NCI-H1694 (cell line): ENCODE results near the gene MAPK8.

Experiments
- DNase-seq: peaks from one replicate; lab custom pipeline; 2025; lab: John Stamatoyannopoulos, UW

The MAPK8 gene

GRCh38 chr10:48450233-48450740 is 143.8 kb downstream of the MAPK8 start:
- DNase-seq, result no peak

DNA sequence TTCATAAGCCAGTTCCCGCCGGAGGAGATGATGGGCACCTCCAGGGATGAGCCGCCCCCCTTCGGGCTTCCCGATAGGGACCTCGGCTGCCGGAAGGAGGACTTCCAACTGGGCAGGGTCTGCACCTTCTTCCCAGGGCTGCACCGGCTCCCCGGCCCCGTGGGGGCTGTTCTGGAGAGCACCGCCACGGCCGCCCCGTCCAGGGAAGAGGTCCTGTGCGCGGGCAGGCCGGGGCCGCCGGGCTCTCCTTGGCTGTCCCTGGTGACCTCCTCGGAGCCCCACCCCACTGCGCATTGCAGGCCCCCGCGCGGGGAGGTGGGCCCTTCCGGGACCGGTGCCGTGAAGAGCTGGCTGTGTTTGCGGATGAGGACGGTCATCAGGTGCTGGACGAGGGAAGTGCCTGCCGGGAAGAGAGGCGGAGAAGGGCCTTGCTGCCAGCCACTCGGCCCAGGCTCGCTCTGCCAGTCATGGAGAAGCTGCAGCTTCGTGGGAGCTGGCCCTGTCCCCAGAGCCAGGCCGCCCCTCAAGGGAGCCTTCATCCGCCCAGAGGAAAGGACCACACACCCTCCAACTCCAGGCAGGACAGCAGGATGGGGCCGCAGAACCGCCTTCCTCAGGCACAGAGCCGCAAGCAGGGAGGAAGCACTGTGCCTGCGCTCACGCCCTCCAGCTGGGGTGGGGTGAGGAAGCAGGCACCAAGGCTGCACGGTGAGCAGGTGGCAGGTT is 144.4 kb downstream of the MAPK8 start:
- no peak for DNase-seq

GRCh38 chr10:48451969-48452878 is 145.7 kb downstream of the MAPK8 start:
- no peak for DNase-seq

DNA sequence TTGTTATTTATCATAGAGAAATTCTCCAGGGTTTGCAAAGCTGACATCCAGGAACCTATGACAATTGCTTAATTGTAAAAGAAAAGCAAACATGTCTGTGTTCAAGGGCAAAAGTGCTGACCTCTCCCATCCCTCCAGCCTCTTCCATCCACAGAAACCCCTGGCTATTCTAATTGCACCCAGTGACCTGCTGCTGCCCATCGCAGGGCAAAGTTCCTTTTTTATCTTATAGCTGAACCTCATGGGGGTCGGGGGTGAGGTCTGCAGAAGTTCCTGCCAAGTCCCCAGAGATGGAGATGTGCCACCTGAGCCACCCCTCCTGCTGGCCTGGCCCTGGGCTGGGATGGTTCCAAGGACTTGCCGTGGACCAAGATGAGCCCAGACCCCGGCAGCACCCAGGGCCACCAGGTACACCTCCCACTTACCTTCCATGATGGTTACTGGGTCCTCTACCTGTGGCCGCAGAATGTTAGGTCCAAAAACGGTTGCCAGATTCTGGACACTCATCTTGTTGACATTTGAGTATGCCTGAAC is 146.5 kb downstream of the MAPK8 start:
- DNase-seq, result no peak

DNA sequence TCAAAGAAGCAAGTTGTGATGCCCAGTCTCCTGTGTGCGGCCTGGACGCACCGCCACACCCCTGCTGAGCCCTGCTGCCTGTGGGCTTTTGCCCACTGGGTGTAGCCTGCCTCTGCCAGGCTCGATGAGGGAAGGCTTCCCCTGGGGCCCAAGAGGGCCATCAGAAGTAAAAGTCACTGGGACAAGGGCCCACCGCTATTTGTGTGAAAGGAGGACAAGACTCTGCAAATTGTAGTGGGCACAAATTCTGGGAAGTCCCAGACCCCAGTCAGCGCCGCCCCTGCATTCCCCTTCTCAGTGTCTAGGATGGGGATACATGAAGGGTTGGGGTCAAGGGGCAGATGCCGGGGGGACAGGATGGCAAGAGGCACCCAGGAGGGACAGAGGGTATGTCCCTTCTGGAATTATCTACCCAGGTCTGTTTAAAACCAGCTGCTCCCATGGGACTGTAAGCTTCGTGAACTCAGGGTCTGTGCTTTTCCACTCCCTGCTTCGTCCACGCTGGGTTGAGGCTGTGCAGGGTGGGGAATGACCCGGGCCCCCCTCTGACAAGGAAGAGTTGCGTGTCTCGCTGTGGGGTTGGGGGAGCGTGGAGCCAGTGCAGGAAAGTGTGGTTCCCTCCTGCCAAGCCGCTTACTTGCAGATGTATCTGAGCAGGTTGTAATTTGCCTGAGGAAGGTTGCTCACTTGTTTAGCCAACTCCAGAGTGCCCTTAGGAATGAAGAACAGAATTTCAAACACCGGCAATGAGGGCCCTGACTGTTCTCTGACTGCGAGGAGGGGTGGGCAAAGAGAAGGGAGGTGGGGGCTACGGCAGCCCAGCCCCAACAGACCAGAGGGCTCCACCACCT is 147.2 kb downstream of the MAPK8 start:
- DNase-seq, result no peak

DNA sequence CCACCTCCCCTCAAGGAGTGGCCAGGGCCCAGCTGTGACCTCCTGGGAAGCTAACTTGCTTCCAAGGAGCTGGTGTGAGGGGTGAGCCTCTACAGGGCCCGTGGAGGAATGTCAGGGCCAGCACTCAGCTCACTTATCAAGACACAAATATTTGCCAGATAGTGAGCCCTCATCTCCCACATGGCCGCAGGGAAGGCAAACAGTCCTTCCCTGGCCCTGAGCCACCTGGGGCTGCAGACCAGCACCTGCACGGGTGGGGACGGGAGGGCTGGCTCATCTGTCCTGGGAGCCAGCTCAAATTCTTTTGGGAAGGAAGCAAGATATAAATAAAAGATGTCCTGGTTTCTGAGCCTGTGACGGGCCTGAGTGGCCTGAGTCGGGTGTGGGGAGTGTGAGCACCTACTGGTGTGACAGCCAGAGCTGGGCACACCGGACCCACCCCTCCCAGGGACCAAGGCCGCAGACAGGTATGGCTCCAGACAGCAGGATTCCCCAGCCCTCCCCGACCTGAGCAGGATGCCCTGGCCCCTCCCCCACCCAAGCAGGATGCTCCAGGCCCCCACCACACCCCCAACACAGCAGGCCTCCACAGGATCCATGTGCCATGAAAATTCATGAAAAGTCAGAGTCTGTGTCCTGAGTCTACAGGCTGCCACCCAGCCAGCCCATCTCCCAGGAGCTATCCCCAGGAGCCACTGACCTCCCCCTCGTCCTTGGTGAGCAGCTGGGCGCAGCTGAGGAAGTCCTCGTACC is 148.0 kb downstream of the MAPK8 start:
- no peak for DNase-seq

DNA sequence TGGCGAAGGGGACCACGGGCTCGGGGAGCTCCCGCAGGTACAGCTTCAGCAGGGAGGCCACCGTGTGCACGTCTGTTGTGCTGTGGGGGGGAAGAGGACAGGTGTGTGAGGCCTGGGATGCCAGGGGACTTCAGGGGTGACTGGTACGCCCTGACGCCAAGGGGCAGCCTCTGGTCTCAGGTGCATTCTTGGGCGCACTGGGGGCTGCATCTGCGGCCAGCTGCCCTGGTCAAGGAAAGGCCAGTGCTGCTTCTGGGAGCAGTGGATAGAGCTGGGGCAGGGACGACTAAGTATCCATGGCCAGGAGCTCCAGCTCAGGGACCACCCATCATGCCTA is 148.5 kb downstream of the MAPK8 start:
- DNase-seq, result no peak

GRCh38 chr10:48455392-48456151 is 149.1 kb downstream of the MAPK8 start:
- no peak for DNase-seq

DNA sequence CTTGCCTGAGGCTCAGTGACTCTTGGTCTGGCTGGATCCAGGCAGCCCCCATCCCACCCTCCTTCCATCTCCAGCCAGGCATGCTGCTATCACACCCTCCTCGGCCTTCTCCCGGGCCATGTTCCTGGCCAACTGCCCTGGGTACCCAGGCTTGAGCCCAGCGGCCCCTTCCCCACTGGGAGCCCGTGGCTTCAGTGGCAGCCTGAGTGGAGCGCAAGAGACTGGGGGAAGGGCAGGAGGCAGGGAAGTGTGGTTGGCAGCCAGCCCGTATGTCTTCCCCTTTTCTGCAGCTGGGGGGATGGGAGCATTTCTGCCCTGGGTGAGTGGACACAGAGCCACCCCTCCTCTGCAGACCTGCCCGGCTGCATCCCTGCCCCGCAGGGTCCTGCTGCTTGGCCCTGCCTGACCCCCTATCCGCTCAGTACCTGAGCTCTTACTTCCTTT is 149.9 kb downstream of the MAPK8 start:
- DNase-seq, result no peak

DNA sequence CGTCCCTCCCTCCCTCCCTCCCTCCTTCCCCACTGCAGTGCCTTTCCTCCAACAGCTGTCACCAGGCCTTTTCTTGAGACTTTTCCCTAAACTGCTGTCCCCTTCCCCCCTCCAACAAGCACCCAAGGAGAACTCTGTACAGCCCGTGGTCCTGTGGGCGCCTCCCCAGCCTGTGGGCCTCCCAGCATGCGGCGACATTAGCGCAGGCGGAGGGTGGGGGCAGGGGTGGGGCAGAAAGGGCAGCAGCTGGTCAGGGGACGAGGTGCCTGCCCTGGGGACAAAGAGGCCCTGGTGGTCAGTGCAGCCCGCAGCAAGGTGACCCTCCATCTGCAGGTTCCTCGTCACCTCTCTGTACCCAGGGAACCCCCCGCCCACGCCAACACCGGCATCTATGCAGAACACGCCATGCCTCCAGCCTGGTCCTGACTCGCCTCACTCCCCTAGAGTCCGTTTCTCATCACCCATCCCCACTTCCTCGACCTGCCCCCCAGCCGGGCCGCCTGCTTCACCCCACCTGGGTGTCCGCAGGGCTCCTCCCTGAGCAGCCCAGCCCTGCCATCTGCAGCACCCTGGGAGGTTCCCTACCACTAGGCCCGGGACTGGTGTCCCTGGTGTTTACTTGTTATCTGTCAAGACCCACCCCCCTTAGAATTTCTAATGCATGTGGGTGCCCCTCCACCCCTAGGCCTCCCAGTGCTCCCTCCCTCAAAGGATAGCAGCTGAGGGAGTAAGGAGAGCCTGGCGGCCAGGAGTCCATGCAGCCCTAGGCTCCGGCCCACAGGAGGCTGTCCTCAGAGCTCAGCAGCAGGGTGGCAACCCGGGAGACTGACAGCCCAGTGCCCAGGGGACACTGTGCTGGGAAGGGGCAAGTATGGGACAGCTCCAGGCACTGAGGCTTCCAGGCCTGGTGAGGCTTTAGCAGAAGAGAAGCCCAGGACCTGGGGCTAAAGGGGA is 150.6 kb downstream of the MAPK8 start:
- no peak for DNase-seq

DNA sequence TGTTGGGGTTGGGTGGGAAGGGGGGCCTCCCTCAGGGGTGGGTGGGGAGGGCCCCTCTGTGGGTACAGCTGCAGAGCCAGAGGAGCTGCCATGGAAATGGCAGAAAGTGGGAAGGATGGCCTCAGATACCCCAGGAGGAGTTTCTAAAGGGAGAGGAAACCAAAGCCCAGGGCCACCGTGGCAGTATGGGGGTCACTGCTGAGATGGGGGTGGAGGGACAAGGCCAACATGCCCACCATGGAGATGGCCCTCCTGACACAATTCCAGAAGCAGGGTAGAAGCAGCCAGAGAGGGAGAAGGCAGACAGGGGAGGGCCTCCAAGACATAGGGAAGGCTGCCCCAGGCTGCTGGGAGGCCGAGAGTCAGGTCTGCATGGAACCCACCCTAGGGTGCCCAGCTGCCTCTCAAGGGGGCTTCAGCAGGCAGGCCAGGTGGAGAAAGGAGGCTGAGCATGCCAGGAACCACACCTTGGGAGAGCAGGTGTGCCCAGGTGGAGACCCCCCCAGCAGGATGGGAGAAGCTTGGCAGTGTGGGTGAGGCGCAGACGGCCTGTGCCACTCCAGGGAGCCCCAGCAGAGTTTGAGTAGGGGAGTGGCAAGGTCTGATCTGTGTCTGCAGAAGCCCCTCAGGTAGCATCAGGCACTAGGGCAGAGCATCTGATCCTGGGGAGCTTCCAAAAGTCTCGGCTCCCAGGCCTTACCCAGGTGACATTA is 151.6 kb downstream of the MAPK8 start:
- DNase-seq, result no peak

DNA sequence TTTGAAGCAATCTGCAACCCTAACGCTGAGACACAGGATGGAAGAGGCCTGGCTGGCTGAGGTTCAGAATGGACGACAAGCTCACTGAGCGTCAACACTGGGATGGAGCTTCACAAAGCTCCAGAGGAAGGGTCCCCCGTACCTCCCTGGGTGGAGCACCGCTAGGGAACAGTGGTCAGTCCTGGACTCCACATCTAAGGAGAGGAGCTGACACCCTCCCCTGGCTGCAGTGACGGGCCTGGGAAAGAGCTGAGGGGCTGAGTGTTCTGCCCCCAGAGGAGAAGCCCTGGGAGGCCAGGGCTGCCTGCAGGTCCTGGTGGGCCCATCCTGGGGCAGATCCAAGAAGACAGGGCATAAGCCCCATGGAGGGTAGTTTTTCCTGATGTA is 152.2 kb downstream of the MAPK8 start:
- DNase-seq, result no peak

- no peak for DNase-seq
Measured at GRCh38 chr10:48459270-48460150, 153.0 kb downstream of the MAPK8 start.

DNA sequence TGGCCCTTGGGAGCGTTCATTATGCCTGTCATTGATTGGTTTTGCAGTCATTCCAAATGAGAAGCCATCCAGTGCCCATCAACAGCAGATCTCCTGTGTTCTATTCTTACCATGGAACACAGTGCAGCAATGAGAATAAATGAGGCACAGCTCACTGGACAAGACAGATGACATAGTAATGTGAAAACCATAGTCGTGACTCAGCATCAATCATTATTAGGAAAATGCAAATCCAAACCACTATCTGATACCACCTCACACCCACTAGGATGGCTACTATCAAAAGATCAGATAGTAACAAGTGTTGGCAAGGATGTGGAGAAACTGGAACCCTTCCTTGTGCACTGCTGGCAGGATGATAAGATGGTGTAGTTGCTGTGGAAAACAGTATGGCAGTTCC is 153.7 kb downstream of the MAPK8 start:
- no peak for DNase-seq

- DNase-seq, result no peak
Measured at GRCh38 chr10:48461623-48462481, 155.4 kb downstream of the MAPK8 start.

GRCh38 chr10:48462482-48463020 is 156.1 kb downstream of the MAPK8 start:
- no peak for DNase-seq
